ENCODE results near the gene SFSWAP. TPM values are rescaled to one million over a fixed set of nuclear protein-coding genes. Genes with fewer than 3 reads are reported as not detected.

Gene SFSWAP
- total RNA-seq, 3 donors from 2014 or later, result 34.5 to 52.7 (median 50.7) TPM

- DNase-seq, result no peak
- no peak for TF ChIP-seq CTCF (IDR thresholded peaks at IDR 0.05)
- H3K4me1 ChIP-seq (ENCODE audit: low read depth), result no peaks in the 10 kb centered on the region
- no peaks in the 10 kb centered on the region for H3K9me3 ChIP-seq
- peaks cover 4% of the 10 kb centered on the region for H3K36me3 ChIP-seq (ENCODE audit: low read depth)
- H3K4me3 ChIP-seq, result no peak overlapping the region
- no peak for ATAC-seq
- intact Hi-C loops (cut with DNase I, micrococcal nuclease), result no loop called here
These were observed 86.7 kb downstream of the SFSWAP start for GRCh38 chr12:131797588-131797934.

- Histone ChIP-seq H3K36me3 (ENCODE audit: low read depth) (peaks cover 4% of the 10 kb centered on the region), H3K9me3 (no peaks in the 10 kb centered on the region), H3K4me1 (ENCODE audit: low read depth) (peaks cover 6% of the 10 kb centered on the region), H3K4me3 (no peak overlapping the region)
- intact Hi-C loops (cut with DNase I, micrococcal nuclease), result no loop called here
- no peak for DNase-seq
- no peak for ATAC-seq
- TF ChIP-seq CTCF (IDR thresholded peaks at IDR 0.05), result no peak
These were observed 88.3 kb downstream of the SFSWAP start for GRCh38 chr12:131799195-131799594.

GRCh38 chr12:131799828-131800593 lies 89.1 kb downstream of the SFSWAP start:
- intact Hi-C loops (cut with DNase I, micrococcal nuclease), result no loop called here
- no peak overlapping the region for H3K4me3 ChIP-seq
- H3K4me1 ChIP-seq (ENCODE audit: low read depth), result peaks cover 6% of the 10 kb centered on the region
- no peaks in the 10 kb centered on the region for H3K9me3 ChIP-seq
- ATAC-seq, result no peak
- H3K36me3 ChIP-seq (ENCODE audit: low read depth), result peaks cover 4% of the 10 kb centered on the region
- no peak for DNase-seq
- no peak for TF ChIP-seq CTCF (IDR thresholded peaks at IDR 0.05)

GRCh38 chr12:131800594-131801135 lies 89.8 kb downstream of the SFSWAP start:
- intact Hi-C loops (cut with DNase I, micrococcal nuclease), result no loop called here
- TF ChIP-seq CTCF (IDR thresholded peaks at IDR 0.05), result no peak
- no peaks in the 10 kb centered on the region for H3K9me3 ChIP-seq
- H3K4me1 ChIP-seq (ENCODE audit: low read depth), result peaks cover 6% of the 10 kb centered on the region
- H3K4me3 ChIP-seq, result no peak overlapping the region
- H3K36me3 ChIP-seq (ENCODE audit: low read depth), result peaks cover 4% of the 10 kb centered on the region
- ATAC-seq (no peak), DNase-seq (no peak)

GRCh38 chr12:131801254-131801866 lies 90.5 kb downstream of the SFSWAP start:
- TF ChIP-seq CTCF (IDR thresholded peaks at IDR 0.05), result no peak
- Histone ChIP-seq H3K4me1 (ENCODE audit: low read depth) (peaks cover 6% of the 10 kb centered on the region), H3K9me3 (no peaks in the 10 kb centered on the region), H3K4me3 (no peak overlapping the region), H3K36me3 (ENCODE audit: low read depth) (peaks cover 4% of the 10 kb centered on the region)
- ATAC-seq (no peak), DNase-seq (no peak)
- intact Hi-C loops (cut with DNase I, micrococcal nuclease), result no loop called here

All from mucosa of descending colon (tissue), 3 donors.